Transverse colon (tissue), 4 donors: ENCODE measurements around the gene TAF1C. TPM values are rescaled to one million over a fixed set of nuclear protein-coding genes. Genes with fewer than 3 reads are reported as not detected.

Experiments
- DNase-seq: peaks from one replicate; pipeline ENCODE4 v3.0.0-alpha.2; 2019
- H3K27ac ChIP-seq, 4 donors: fragments of 200-600 bp; sonication (generic); 2 replicates each; pipeline ENCODE4 v1.5.1; 2016 to 2018; ENCODE audit warnings: inconsistent platforms in 4 of 4
- H3K27me3 ChIP-seq: fragments of 200-600 bp; sonication (generic); 2 replicates; pipeline ENCODE4 v1.5.1; 2017; ENCODE audit warnings: inconsistent platforms
- H3K36me3 ChIP-seq, 4 donors: fragments of 200-600 bp; sonication (generic); 2 replicates each; pipeline ENCODE4 v1.5.1; 2017 to 2019; ENCODE audit warnings: inconsistent platforms in 4 of 4
- H3K4me1 ChIP-seq, 4 donors: fragments of 200-600 bp; sonication (generic); 2 replicates each; pipeline ENCODE4 v1.5.1; 2017 to 2020; ENCODE audit warnings: inconsistent platforms in 4 of 4
- H3K4me3 ChIP-seq, 4 donors: fragments of 200-600 bp; sonication (generic); 1 replicate in 1 of 4; 2 replicates in 3 of 4; pipeline versions ENCODE4 v1.5.1 to v1.6.1; 2017 to 2019; ENCODE audit warnings: inconsistent platforms in 4 of 4
- H3K9me3 ChIP-seq, 2 donors: fragments of 200-600 bp; sonication (generic); 2 replicates each; pipeline ENCODE4 v1.5.1; 2017 to 2019; ENCODE audit warnings: inconsistent platforms in 2 of 2
- EP300 ChIP-seq: sonication (generic); formaldehyde crosslinking; IDR thresholded peaks from one replicate; pipeline ENCODE4 v1.6.1; 2017; ENCODE audit warnings: antibody characterized with exemption, low read depth
- POLR2A ChIP-seq: fragments of 450-650 bp; IDR thresholded peaks from one replicate; pipeline ENCODE4 v1.6.1; 2016; ENCODE audit warnings: antibody characterized with exemption, mild to moderate bottlenecking, moderate library complexity
- POLR2AphosphoS5 ChIP-seq, 3 donors: sonication (generic); formaldehyde crosslinking; IDR thresholded peaks; one replicate each; pipeline ENCODE4 v1.6.1; 2016; ENCODE audit warnings: antibody characterized with exemption in 3 of 3
- WGBS, 2 donors: methylation state at CpG; one replicate each; pipeline ENCODE4 v1.1.5; 2018; ENCODE audit warnings: low coverage in 1 of 2; 5-methylcytosine and 5-hydroxymethylcytosine counted together
- in situ Hi-C, 4 donors: fragments of 200-750 bp; cut with MboI; loops; one replicate each; pipeline versions ENCODE4 v1.15.0 to v1.15.1; 2017; ENCODE audit warnings: low sequenced_read_pairs in 3 of 4, low pct_ligation_motif_present in 1 of 4, low pct_unique_long_range_greater_than_20kb in 1 of 4
- intact Hi-C: fragments of 100-400 bp; cut with DNase I; formaldehyde crosslinking; loops from one replicate; pipeline ENCODE4 v1.15.1; 2023; ENCODE audit warnings: low total_unique reads
- total RNA-seq, 4 donors: library from RNA; depleted of rRNA; stranded (reverse); fragments of >200 nt; gene quantifications; one replicate each; pipeline ENCODE4 v1.1.0, GENCODE V29; 2016
- TF ChIP-seq, protein P1 (sequence below), 5 experiments: fragments of 200-600 bp in 3 of 5; fragments of 450-650 bp in 2 of 5; sonication (generic) in 3 of 5; IDR thresholded peaks; 1 replicate in 2 of 5; 2 replicates in 3 of 5; pipeline ENCODE4 v1.5.1; 2016 to 2017; ENCODE audit warnings: antibody characterized with exemption in 5 of 5, inconsistent platforms in 3 of 5, mild to moderate bottlenecking in 2 of 5, moderate library complexity in 1 of 5

TAF1C gene
- total RNA-seq, 4 donors from 2014 or later = 33.3 to 297 (median 54.1) TPM

DNA sequence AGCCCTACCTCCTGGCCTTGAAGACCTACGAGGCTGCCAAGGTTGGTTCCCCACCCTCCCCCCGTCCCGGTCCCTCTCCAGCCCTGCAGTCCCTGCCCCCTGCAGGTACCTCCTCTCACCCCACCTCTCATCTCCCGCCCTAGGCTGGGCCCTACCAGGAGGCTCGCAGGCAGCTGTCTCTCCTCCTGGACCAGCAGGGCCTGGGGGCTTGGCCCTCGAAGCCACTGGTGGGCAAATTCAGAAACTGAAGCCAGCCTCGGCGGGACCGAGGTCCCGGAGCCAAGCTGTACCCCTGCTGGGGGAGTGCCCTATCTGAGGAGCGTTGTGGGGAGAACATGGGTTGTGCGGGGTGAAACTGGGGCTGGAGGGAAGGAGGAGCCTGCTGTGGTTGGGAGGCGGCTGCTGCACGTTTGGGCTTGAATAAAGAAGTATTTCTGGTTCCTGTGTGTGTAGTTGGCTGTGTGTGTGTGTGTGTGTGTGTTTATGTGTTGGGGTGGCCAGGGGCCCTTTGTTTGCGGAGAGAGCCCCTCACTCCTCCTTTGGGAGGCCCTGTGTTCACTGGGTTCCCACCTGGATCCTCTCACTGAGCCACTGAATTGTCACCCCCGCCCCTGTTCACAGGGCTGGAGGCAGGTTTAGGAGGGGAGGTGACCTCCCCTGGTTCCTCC lies 10.0 kb upstream of the TAF1C start:
- Histone ChIP-seq H3K9me3 (no peaks in the 10 kb centered on the region), H3K27me3 (no peaks in the 10 kb centered on the region), H3K4me1 (no peaks in the 10 kb centered on the region), H3K4me3 (no peak overlapping the region), H3K36me3 (no peaks in the 10 kb centered on the region), H3K27ac (no peak overlapping the region)
- intact Hi-C loops (no loop called here), in situ Hi-C loops (loop anchor here in 2 of 4 donors (25.0 kb wide), 2 partner anchors 235 to 385 kb away; partner anchors contain the start of genes HSBP1 (in 1 of the 2), NECAB2 (in 1 of the 2) and OSGIN1 (in 1 of the 2))
- TF ChIP-seq POLR2A (no peak), POLR2AphosphoS5 (IDR thresholded peaks at IDR 0.05) (no peak), EP300 (no peak)
- TF ChIP-seq, protein P1, sequence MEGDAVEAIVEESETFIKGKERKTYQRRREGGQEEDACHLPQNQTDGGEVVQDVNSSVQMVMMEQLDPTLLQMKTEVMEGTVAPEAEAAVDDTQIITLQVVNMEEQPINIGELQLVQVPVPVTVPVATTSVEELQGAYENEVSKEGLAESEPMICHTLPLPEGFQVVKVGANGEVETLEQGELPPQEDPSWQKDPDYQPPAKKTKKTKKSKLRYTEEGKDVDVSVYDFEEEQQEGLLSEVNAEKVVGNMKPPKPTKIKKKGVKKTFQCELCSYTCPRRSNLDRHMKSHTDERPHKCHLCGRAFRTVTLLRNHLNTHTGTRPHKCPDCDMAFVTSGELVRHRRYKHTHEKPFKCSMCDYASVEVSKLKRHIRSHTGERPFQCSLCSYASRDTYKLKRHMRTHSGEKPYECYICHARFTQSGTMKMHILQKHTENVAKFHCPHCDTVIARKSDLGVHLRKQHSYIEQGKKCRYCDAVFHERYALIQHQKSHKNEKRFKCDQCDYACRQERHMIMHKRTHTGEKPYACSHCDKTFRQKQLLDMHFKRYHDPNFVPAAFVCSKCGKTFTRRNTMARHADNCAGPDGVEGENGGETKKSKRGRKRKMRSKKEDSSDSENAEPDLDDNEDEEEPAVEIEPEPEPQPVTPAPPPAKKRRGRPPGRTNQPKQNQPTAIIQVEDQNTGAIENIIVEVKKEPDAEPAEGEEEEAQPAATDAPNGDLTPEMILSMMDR (IDR thresholded peaks at IDR 0.05) = no peak
- DNase-seq = no peak
- WGBS, 2 donors = 72 to 78% methylated on average over 12 to 16 of the region's 16 CpGs

DNA sequence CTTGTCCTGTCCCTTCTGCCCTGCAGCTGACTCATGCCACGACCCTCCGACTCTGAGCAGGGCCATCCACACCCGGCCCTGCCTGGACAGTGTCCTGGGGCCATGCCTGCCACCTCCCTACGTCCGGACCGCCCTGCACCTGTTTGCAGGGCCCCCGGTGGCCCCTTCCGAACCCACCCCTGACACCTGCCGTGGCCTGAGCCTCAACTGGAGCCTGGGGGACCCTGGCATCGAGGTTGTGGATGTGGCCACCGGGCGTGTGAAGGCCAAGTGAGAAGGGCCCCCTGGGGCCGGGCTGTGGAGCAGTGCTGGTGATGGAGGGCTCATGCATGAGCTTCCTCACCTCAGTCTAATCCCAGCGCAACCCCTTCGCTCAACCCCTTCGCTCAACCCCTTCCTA lies 9.2 kb upstream of the TAF1C start:
- H3K4me1 ChIP-seq = no peaks in the 10 kb centered on the region
- in situ Hi-C loops = loop anchor here in 2 of 4 donors (25.0 kb wide), 2 partner anchors 234 to 384 kb away; partner anchors contain the start of genes HSBP1 (in 1 of the 2), NECAB2 (in 1 of the 2) and OSGIN1 (in 1 of the 2)
- H3K36me3 ChIP-seq = no peaks in the 10 kb centered on the region
- 91% methylated on average over 16 of the region's 16 CpGs; no CpG with 5 or more reads in 1 of the 2 donors for WGBS, 2 donors
- H3K9me3 ChIP-seq = no peaks in the 10 kb centered on the region
- DNase-seq = no peak
- H3K4me3 ChIP-seq = no peak overlapping the region
- H3K27ac ChIP-seq = no peak overlapping the region
- TF ChIP-seq POLR2A = no peak
- TF ChIP-seq POLR2AphosphoS5 (IDR thresholded peaks at IDR 0.05) = no peak
- TF ChIP-seq, protein P1 (IDR thresholded peaks at IDR 0.05) = no peak
- no peak for TF ChIP-seq EP300
- intact Hi-C loops = no loop called here
- H3K27me3 ChIP-seq = no peaks in the 10 kb centered on the region

DNA sequence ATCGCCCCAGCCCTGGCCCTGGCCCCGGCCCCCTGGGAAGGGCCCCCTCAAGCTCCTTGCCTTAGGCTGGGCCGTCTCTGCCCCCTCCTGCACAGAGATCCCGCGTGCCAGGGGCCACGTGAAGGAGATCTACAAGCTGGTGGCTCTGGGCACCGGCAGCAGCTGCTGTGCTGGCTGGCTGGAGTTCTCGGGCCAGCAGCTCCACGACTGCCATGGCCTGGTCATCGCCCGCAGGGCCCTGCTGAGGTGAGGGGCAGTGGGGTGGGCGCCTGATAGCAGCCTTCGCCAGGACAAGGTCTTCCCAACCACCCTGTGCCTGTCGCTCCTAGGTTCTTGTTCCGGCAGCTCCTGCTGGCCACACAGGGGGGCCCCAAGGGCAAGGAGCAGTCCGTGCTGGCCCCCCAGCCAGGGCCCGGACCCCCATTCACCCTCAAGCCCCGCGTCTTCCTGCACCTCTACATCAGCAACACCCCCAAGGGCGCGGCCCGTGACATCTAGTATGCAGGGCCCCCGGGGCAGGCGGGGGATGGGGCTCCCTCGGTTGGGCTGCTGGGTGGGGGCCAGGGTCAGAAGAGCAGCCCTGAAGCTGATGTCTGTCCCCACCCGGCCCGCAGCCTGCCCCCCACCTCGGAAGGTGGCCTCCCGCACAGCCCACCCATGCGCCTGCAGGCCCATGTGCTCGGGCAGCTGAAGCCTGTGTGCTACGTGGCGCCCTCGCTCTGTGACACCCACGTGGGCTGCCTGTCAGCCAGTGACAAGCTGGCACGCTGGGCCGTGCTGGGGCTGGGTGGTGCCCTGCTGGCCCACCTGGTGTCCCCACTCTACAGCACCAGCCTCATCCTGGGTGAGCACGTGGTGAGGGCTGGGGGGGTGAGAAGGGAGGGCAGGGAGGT lies 8.6 kb upstream of the TAF1C start:
- DNase-seq = no peak
- H3K4me3 ChIP-seq = no peak overlapping the region
- 60 to 89% methylated on average over 3 to 34 of the region's 38 CpGs for WGBS, 2 donors
- no peaks in the 10 kb centered on the region for H3K9me3 ChIP-seq
- H3K27me3 ChIP-seq = no peaks in the 10 kb centered on the region
- TF ChIP-seq POLR2A = no peak
- no peak for TF ChIP-seq EP300
- no peak for TF ChIP-seq POLR2AphosphoS5 (IDR thresholded peaks at IDR 0.05)
- TF ChIP-seq, protein P1 (IDR thresholded peaks at IDR 0.05) = no peak
- intact Hi-C loops = no loop called here
- in situ Hi-C loops = loop anchor here in 2 of 4 donors (25.0 kb wide), 2 partner anchors 233 to 383 kb away; partner anchors contain the start of genes HSBP1 (in 1 of the 2), NECAB2 (in 1 of the 2) and OSGIN1 (in 1 of the 2)
- H3K36me3 ChIP-seq = no peaks in the 10 kb centered on the region
- H3K4me1 ChIP-seq = no peaks in the 10 kb centered on the region
- no peak overlapping the region for H3K27ac ChIP-seq
